HG02870 (cell line): Measurements from ENCODE around the gene NPAS1.
A peak's percentile ranks its signal among the peaks of the same experiment; 100 is the strongest.
"Not testable (repeated sequence)": the region's sequence is repeated elsewhere in the genome, so short reads cannot be mapped to it uniquely, and the experiment has no call there.

ENCODE experiments used
- ATAC-seq: cut with Tn5 transposase; IDR thresholded peaks from one replicate; pipeline ENCODE4 v1.9.1; 2021; ENCODE audit warnings: mild to moderate bottlenecking, moderate library complexity; ENCODE audit not compliant: unreplicated experiment

Gene NPAS1

DNA sequence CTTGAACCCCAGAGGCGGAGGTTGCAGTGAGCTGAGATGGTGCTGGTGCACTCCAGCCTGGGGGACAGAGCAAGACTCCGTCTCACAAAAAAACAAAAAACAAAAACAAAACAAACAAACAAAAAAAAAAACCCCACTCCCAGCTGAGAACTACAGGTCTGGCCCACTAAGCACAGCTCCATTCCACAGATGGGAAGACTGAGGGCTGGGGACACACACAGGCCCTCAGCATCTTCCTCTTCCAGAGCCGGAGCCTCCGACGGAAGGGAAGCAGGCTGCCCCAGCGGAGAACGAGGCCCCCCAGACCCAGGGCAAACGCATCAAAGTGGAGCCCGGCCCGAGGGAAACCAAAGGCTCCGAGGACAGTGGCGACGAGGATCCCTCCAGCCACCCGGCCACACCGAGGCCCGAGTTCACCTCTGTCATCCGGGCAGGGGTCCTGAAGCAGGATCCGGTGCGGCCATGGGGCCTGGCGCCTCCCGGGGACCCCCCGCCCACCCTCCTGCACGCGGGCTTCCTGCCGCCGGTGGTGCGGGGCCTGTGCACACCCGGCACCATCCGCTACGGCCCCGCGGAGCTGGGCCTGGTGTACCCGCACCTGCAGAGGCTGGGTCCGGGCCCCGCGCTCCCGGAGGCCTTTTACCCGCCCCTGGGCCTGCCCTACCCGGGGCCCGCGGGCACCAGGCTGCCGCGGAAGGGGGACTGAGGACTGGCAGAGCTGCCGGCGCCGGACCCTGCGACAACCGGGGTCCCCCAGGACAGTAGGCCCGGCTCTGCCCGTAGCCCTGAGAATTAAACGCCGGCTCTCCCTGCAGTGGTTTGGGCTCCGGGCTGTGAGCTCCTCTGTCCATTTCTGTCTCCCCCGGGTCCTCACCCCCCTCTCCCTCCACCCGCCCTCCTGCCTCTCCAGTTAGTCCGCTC is 25.6 kb downstream of the NPAS1 start:
- no peak for ATAC-seq

DNA sequence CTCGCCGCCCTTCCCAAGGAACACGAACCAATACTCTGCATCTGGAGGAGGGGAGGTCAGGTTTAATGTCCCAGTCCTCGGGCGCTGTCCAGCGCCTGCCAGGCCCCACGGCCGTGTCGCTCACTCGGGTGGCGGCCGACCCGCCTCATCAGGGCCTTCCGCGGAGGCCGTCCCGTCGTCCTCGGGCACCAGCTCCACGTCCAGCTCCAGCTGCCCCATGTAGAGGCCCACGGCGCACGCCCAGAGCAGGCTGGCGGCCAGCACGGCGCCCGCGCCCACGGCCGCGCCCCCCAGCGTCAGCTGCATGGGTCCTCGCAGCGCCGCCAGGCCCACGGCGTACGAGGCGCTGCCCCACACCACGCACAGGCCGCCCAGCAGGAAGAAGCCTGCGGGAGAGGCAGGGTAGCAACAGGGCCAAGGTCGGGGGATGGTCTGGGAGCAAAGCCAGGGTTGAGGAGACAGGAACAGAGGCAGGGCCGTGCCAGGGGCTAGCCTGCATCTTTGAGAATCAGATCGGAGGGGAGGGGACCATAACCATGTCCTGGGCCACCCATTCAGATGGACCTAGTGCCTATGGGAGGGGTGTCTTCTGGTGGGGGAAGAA is 26.3 kb downstream of the NPAS1 start:
- no peak for ATAC-seq

DNA sequence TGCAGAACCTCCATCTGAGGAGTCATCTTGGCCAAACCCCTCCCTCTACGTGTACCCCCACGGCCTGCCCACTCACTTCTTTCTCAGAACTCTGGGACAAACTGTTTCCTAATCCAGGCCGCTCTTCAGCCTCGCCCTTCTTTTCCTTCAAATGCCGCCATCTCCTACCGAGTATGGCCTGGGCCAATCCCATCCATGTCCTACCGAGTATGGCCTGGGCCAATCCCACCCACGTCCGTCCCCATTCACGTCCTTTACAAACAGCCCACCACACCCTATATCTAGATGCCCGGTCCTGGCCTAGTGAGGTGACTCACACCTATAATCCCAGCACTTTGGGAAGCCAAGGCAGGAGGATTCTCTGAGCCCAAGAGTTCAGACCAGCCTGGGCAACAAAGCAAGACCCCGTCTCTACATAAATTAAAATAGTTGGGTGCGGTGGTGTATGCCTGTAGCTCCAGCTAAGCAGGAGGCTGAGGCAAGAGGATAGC is 27.7 kb downstream of the NPAS1 start:
- ATAC-seq = no peak

DNA sequence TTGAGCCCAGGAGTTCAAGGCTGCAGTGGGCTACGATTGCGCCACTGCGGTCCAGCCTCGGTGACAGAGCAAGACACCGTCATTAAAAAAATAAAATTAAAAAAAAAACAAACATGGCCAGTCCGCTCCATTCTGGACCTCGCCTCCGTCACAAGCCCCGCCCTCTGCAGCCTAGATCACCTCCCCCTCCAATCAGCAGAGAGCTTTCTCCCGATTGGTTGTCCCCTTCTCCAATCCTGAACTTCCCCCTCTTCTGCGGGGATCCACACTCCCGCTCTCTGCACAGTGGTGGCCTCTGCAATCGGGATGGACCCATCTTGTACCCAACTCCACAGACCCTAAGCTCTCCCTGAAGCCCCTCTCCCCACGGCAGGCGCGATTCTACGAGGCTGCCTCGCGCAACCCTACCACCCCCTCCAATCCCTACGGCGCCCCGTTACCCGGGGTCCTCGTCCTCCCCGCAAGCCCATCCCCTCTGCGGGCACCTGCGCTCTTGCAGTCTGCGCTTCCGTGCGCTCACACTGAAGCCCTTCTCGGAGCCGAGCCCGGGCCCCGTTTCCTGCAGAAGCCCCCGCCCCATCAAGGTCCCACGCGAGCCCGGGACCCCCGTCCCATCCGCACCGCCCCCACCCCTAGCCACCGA is 28.2 kb downstream of the NPAS1 start:
- ATAC-seq = peak; percentile 27

DNA sequence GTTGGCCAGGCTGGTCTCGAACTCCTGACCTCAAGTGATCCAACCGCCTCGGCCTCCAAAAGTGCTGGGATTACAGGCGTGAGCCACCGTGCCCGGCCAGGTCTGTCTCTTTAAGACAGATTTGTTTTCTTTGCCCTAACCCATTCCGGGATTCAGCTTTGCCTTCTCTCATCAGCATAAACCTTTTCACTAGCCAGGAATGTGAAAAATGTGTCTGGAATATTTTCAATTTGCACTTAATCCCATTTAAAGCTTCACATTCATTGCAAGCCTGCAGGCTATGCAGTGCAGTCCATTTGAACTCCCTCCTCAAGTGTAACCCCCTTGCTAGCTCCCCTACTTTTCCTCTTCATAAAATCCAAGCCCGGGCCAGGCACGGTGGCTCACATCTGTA is 29.7 kb downstream of the NPAS1 start:
- no peak for ATAC-seq

DNA sequence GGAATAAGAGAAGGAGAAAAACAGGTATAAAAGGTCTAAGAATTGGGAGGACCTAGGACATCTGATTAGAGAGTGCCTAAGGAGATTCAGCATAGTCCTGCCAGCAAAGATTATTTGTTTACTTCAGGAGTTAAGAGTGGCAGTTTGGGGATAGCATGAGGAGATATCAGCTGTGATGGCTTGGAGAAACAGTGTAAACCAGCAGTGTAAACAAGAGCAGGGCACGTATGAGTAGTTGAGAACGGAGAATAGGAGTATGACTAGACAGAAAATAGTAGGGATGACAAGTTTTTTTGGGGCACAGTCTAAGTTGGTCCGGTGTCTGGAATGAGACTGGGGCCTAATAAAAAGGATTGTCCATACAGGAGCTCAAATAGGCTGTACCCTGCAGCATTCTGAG is 30.9 kb downstream of the NPAS1 start:
- not testable (repeated sequence) for ATAC-seq

DNA sequence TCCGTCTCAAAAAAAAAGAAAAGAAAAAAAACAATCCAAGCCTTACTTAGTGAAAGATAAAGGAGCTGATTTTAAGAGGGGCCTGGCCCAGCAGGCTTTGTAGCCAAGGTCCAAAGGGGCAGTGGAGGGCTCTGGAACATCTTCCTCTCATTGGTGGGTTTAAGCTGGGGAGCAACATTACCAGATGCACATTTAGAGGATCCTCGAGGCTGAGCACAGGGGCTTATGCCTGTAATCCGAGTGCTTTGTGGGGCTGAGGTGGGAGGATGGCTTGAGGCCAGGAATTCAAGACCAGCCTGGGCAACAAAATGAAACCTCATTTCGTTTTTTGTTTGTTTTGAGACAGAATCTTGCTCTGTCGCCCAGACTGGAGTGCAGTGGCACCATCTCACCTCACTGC is 36.8 kb downstream of the NPAS1 start:
- ATAC-seq = no peak

DNA sequence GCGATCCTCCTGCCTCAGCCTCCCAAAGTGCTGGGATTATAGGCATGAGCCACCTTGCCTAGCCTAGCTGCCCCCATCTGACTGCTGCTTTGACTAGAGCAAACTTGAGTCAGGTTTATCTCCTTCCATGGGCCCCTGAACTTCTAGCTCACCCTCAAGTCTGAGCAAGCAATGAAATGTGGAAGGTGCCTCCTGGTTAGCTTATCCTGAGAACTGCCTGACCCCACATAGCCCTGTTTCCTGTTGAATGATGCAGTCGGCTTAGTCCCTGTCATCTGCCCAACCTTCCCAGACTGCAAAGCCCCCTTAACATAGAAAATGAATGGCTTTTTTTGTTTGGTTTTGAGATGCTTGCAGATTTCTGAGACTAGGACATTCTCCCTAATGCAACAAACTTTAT is 37.7 kb downstream of the NPAS1 start:
- no peak for ATAC-seq

DNA sequence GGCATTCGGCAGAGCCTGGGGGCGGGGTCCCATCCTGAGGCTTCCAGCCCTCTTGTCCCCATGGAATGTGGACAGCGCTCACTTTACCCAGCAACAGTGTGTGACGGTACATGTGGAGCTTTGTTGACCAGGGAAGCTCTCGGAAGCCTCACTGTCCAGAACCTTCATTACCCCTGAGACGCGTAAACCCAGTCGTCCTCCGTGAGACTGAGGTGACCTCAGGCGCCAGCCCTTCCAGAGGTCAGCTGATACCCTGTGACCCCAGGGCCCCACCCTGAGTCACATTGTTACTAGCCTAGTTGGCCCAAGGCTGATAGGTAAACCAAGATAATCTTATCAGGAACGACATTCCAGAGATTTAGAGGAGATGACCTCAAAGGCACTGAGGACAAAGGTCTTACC is 39.0 kb downstream of the NPAS1 start:
- ATAC-seq = no peak

DNA sequence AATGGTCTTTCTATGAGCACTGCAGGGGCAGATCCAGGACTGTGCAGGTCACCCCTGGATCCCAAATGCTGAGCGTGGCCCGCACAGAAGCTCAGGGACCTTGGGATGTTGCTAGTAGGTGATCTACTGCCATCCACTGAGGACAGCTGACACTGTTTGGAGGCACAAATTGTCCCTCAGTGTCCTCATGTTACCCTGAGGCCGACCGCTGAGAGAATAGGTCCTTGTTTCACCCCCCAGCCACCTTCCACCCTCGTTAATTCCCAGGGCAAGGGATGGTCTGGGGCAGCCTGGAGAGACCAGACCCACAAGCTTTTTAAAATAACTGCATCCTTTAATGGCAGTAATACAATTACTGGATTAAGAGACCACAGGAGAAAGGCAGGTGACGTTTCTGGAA is 44.2 kb downstream of the NPAS1 start:
- no peak for ATAC-seq

DNA sequence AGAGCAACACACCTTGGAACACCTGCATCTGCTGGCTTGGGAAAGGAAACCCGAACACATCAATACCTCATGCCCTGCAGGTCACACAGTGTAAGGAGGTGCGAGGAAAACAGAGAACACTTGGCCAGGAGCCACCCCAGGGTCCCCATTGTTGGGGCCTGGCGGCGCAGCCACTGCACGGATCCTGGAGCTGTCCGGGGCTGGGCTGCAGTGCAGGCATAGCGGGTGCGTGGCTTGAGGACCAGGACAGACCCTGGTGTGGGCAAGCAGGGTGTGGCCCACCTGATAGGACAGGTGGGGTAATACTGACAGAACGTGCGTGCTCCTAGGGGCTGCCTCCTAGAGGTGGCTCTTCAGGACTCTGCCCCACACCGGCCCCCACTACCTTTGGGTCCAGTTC is 45.6 kb downstream of the NPAS1 start:
- ATAC-seq = no peak

DNA sequence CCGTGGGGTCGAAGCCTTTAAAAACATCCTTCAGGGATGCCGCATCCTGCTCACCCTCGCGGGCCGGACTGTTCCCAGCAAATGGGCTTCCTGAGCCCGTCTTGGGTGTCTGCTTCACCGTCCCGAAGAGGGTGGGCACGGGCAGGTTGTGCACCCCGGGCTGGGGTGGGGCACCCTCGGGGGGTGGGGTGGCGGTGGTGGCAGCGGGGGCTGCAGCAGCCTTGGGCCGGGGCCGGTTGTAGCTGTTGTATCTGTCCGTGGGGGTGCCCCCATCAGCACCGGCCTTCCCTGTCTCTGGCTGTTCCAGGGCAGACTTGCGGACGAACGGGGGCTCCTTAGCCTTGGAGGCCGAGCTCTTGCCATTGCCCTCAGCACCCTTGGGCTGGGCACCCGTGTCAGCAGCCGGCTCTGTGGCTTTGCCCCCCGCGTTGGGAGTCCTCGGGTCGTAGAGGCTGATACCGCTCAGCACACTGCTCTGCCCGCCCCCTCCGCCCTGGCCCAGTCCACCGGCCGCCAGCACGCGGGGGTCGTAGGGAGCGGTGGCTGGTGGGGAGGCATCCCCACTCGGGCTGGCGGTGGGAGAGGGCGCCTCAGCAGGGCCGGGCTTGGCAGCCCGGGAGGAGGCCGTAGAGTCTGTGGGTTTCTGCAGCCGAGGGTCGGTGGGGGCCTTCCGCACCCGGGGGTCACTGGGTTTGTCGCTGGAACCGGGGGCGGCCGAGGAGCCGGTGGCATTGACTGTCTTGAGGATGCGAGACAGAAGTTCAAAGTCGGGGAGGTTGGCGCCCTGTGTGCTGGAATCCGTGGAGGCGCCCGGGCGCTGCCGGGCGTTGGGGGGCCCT is 47.0 kb downstream of the NPAS1 start:
- no peak for ATAC-seq

DNA sequence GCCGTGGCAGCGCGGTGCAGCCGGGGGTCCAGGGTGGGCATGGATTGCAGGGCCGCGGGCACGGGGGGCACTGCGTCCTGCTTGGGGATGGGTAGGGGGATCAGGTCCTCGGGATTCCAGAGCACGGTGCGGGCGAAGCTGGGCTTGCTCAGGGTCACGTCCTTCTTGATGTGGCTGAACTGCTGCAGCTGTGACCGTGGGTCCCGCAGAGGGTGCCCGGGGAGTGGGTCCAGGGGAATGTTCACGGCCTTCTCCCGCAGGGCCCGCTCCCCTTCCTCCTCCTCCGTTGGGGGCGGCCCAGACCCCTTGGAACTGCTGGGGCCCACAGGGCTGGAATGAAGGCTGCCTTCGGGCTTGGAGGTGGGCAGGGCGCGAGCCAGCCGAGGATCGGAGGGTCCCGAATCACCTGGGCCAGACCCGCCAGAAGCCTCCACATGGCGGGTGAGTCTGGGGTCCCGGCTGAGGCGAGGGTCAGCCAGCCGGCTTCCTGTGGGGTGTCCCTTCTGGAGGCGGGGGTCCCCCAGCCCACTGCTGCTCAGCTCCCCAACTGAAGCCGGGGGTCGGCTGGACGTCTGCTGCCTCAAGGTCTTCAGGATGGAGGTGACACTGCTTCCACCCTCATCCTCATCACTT is 47.7 kb downstream of the NPAS1 start:
- no peak for ATAC-seq

DNA sequence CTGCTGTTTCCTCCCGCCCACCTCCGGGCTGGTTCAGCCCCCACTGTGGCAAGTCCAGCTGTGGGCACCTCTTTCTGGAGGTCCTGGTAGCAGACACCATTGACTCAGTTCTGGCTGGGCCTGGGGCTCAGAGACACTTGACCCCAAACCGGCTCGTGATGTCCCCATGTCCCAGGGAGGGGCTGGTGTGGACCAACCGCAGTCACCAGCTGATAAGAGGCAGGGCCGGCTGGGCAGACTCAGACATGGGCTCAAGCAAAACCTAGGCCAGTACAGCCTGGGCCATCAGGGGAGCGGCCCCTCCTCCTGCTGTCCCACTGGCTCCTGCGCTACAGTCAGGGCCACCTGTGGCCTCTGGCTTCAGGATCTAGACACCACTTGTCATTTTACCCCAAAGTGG is 48.6 kb downstream of the NPAS1 start:
- ATAC-seq = no peak

DNA sequence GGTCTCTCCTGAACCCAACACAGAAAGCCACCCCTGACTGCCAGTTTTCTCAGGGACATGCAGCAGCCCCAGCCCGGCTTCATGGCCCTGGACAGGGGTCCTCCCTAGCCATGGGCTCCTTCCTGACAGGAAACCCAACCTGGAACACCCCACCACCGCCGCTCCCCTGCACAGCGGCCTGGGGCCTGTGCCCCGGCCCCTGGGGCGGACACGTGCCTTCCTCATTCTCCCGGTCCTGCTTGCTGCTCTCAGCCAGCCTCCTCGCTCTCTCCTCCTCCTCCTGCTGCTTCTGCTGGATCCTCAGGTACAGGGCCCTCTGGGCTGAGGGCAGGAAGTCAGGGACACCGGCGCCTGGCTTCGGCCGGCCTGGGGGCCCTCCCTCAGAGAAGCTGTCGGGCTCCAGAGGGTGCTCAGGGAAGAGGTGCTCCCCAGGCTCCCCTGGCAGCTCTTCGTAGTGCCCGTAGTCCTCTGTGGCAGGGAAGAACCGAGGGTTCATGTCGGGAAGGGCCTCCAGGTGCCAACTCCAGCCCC is 49.3 kb downstream of the NPAS1 start:
- ATAC-seq = no peak

DNA sequence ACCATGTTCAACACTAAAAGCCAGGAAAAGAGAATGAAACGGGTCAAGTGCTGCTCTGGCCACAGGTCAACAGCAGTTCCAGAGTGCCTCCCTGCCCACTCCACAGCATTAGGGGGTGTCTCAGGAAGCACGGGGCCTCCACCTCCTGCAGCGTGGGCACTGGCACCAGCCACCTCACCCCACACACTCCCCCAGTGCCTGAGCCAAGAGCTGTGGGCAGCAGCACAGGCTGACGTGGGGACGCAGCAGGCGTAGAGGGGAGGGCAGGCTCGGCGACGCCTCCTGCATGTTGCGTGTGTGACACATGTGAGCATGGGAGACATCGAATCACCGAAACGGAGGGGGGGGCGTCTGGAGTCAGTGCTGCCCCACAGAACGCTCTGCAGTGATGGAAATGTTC is 50.2 kb downstream of the NPAS1 start:
- no peak for ATAC-seq

DNA sequence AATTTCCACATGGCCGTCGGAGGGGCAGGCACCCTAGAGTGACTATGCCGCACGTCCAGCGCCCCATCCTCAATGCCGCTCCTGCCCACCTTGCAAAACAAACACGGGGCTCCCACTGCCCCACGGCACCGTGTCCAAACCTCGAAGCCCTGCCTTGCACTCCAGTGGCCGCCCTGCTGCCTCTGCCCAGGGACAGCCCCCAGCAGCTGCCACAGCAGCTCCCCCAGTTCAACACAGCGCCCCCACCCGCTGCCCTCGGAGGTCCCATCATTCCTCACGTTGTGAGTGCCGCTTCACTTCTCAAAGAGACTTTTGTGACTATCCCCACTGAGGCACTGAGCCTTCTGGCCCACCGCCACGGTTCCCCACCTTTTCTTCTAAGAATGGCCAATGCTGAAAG is 51.1 kb downstream of the NPAS1 start:
- no peak for ATAC-seq

DNA sequence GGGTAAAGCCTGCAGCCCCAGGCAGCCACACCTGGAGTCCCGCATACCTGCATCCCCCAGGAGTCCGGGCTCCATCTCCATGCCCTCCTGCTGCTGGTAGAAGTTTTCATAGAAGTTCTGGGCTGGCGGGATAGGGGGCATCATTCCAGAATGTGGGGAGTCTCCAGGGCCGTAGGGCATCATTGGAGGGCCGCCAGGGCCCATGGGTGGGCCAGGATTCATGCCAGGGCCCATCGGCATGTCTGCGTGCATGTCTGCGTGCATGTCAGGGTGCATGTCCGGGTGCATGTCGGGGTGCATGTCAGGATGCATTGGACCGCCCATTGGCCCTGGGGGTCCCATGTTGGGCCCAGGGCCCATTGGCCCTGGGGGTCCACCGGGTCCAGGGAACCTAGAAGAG is 52.1 kb downstream of the NPAS1 start:
- ATAC-seq = no peak

DNA sequence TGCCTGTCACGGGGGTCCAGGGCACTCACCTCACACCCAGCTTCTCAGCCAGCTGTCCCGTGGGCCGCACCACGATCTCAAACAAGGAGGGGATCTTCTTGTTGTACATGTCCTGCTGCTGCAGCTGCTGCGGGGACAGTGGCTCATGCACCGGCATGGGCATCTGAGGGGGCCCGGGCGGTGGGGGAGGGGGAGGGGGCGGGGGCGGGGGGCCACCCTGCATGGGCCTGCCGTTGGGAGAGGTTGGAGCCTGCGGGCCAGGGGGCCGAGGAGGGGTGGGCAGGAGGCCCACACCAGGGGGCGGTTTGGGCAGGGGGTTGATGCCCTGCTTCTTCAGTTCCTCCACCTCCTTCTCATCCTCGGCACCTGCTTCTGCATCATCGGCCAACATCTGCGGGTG is 52.7 kb downstream of the NPAS1 start:
- no peak for ATAC-seq

DNA sequence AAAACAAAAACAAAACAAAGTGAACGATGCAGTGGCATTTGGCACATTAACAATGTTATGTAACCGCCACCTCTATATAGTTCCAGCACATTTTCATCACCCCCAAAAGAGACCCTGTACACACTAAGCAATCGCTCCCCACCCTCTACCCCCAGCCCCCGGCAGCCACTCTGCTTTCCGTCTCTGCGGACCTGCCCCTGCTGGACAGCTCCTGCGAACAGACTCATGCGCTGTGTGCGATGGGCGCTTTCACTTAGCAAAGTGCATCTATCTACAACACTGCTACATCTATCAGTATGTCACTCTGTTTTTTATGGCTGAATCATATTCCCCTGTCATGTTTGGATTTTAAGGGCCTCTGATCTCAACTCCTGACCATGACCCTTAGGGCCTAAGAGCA is 53.9 kb downstream of the NPAS1 start:
- ATAC-seq = no peak
